ENCODE measurements around the gene CXorf66. TPM values are rescaled to one million over a fixed set of nuclear protein-coding genes. Genes with fewer than 3 reads are reported as not detected.
"Not testable (repeated sequence)": the region's sequence is repeated elsewhere in the genome, so short reads cannot be mapped to it uniquely, and the experiment has no call there.

The CXorf66 gene
- polyA plus RNA-seq, 1 donor: not detected

- no peak for DNase-seq
Observed at GRCh38 chrX:139929876-139930275, 35.4 kb downstream of the CXorf66 start.

- no peak for DNase-seq
Observed at GRCh38 chrX:139924696-139925095, 40.6 kb downstream of the CXorf66 start.

- DNase-seq: no peak
Observed at GRCh38 chrX:139924069-139924695, 41.1 kb downstream of the CXorf66 start.

- not testable (repeated sequence) for DNase-seq
Observed at GRCh38 chrX:139921142-139921541, 44.2 kb downstream of the CXorf66 start.

GRCh38 chrX:139920316-139920715, 45.0 kb downstream of the CXorf66 start:
- DNase-seq: no peak

- no peak for DNase-seq
Observed at GRCh38 chrX:139914421-139914820, 50.9 kb downstream of the CXorf66 start.

GRCh38 chrX:139909712-139910111, 55.6 kb downstream of the CXorf66 start:
- DNase-seq: no peak

- no peak for DNase-seq
Observed at GRCh38 chrX:139907078-139907477, 58.2 kb downstream of the CXorf66 start.

GRCh38 chrX:139905743-139906142, 59.6 kb downstream of the CXorf66 start:
- DNase-seq: no peak

Other genes starting within 250 kb of the CXorf66 start
- 44.2 TPM for gene ATP11C, start 32.5 kb downstream of the CXorf66 start, polyA plus RNA-seq (ENCODE audit: insufficient read length)

Data from left kidney (tissue), 2 donors.